Activated CD4-positive, alpha-beta T cell treated with anti-CD3 and anti-CD28 coated beads, Interleukin-2, amount 50 U/mL, for 16 hours (primary cell): ENCODE data around the gene TAOK3.
"Not testable (repeated sequence)": the region's sequence is repeated elsewhere in the genome, so short reads cannot be mapped to it uniquely, and the experiment has no call there.

Source experiments
- DNase-seq: peaks from one replicate; pipeline ENCODE4 v3.0.0-alpha.2; 2020

The TAOK3 gene

DNA sequence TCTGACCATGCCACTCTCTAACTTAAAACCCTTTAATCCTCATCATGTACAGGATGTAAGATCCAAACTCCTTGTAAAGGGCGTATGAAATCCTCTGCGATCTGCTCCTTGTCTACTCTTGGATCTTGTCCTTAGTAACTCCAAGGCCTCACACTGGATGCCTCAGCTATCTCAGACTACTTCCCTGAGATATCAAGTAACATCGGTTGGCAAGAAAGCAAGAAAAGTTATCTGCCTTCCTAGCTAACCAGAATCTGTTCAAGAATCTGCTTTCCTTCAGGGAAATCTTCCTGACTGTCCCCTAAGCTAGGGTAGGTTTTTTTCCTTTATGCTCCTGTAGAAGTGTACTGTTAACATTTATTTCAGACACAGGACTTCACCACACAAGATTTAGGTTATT lies 82.6 kb downstream of the TAOK3 start:
- DNase-seq: no peak

DNA sequence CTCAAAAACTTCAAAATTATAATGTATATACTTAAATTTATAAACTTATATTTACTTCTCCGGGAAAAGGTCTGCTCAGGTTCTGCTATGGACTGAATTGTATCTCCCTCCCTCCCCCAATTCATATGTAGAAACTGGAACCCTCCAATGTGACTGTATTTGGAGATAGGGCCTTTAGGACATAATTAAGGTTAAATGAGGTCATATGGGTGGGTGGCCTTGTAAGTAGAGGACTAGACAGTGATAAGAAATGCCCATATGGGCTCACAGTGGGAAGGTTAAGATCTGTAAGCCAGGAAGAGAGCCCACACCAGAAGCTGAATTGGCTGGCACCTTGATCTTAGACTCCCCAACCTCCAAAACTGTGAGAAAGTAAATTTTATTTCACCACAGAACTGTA lies 84.5 kb downstream of the TAOK3 start:
- DNase-seq: no peak

DNA sequence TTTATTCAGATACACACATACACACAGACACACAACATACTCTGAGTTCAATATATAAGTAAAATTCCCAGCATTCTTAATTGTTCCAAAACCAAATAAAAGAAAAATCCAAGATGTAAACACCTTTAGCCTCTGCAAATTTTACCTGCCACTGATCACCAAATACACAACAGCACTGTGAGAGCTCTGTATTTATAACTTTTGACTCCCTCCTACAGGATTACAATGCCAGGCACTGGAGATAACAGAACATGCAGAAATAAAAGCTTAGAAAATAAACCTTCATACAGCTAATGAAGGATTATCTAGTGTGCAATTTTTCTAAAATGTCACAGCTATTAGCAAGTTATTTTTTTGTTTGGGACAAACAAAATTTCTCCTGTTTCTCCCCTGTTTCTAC lies 85.0 kb downstream of the TAOK3 start:
- DNase-seq: no peak

DNA sequence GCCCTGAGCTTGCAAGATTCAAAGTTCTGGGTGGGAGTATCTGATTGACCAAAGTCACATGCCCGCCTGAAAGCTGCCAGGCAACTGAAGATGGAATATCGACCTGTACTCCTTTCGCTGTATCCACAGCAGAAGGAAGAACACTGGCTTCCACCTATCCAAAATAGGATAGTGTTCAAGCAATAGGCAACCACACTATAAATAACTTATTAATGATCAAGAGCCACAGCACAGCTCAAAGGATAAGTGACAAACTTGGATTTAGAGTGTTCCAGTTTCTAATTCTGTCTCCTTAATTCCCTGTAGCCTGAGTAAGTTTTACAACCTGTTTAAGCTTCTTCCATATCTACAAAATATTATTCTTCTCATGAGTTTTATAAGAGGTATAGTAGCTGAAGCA lies 89.9 kb downstream of the TAOK3 start:
- no peak for DNase-seq

DNA sequence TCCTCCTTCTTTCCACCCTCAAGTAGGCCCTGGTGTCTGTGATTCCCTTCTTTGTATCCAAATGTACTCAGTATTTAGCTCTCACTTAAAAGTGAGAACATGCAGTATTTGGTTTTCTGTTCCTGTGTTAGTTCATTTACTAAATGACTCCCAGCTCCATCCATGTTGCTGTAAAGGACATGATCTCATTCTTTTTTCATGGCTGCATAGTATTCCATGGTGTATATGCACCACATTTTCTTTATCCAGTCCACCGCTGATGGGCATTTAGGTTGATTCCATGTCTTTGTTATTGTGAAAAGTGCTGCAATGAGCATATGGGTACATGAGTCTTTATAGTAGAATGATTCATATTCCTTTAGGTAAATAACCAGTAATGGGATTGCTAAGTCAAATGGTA lies 94.4 kb downstream of the TAOK3 start:
- not testable (repeated sequence) for DNase-seq

DNA sequence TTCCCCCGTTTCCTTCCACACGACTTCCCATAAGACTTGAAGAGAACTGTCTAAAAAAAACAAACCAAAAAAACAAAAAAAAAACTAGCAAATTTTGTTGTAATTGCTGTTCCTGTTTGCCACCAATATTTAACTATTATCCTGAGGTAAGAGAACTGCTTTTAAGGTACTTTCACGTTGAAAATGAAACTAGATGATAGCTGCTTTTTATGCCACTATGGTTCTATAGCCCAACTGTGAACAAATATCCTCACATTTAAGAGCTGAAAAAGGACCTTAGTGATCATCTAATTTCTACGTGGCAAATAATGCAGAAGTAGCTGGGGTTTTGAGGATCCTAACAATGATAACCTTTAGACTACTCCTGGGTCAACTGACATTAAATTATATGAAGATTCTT lies 98.6 kb downstream of the TAOK3 start:
- no peak for DNase-seq

DNA sequence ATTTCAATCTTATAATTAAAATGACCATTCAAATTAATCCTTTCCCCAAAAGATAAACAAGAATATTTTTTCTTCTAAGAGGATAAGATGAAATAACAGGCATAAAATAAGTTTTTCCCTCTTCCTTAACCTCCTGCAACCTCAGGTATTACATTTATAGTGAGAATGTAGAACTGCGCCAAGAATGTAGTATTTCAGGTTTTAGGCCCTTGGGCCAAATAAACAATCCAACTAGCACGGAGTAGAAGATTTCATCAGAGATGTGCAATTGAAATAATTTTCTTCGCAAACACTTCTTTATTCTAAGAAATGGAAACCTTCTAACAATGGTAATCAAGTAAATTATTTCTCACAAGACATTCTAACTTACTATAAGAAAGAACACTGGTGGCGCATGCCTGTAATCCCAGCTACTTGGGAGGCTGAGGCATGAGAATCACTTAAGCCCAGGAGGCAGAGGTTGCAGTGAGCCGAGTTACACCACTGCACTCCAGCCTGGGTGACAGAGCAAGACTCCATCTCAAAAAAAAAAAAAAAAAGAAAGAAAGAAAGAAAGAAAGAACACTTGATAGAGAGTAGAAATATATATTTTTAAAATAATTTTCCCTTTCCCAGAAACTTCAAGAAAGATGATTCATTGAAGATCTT lies 100.8 kb downstream of the TAOK3 start:
- no peak for DNase-seq

DNA sequence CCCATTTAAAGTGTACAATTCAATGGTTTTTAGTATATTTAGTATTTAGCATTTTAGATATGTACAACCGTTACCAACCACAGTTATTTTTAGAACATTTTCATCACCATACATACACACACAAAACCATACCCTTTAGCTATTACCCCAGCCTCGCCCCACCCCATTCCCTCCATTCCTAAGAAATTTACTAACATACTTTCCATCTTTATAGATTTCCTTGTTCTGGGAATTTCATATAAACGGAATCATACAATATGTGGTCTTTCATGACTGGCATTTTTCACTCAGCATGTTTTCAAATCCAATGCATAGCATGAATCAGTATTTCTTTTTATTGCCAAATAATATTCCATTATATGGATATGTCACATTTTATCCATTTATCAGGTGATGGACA lies 101.5 kb downstream of the TAOK3 start:
- no peak for DNase-seq

DNA sequence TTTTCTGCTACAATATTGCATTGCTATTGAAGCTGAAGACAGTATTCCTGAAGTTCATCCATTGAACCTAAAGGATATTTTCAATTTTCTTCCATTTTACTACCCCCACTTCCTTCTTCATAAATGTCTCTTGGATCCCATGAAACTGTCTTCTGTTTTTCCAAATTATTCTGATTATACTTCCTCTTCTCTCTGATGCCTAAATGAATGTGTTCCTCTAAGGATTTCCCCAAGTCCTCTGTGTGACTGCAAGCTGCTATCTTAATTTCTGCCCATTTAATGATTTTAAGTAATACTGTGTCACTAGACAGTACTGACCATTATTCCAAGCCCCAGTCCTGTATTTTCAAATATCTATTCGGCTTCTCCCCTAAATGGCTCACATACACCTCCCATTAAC lies 102.9 kb downstream of the TAOK3 start:
- no peak for DNase-seq

DNA sequence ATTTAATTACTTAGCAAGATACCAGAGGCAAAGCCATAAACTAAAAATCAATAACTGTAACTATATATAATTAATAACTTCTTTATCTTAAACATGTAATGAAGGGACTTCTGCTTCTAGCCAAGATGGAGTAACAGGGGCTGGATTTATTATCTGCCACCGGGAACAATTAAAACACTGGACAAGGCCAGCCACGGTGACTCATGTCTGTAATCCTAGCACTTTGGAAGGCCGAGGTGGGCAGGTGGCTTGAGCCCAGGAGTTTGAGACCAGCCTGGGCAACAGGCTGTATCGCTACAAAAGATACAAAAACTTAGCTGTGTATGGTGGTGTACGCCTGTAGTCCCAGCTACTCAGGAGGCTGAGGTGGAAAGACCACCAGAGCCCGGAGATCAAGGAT lies 113.6 kb downstream of the TAOK3 start:
- DNase-seq: no peak

DNA sequence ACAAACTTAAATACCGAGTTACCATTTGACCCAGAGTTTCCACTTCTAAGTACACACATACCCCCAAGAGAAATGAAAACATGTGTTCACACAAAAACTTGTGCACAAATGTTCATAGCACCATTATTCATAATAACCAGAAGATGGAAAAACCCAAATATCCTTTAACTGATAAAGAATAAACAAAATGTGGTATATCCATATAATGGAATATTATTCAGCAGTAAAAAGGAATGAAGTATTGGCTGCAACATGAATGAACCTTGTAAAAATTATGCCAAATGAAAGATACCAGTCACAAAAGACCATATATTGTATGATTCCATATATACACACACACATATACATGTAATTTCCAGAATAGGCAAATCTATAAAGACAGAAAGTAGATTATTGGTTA lies 116.4 kb downstream of the TAOK3 start:
- DNase-seq: no peak

DNA sequence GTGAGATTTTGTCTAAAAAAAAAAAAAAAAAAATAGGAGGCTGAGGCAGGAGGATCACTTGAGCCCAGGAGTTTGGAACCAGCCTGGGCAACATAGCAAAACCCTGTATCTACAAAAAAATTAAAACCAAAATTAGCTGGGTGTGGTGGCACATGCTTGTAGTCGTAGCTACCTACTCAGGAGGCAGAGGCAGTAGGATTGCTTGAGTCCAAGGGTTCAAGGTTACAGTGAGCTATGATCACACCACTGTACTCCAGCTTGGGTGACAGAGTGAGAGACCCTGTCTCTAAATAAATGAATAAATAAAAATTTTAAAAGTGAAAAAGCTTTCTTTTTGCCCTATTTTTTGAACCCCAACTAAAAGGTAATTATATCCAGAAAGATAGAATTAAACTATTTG lies 123.2 kb downstream of the TAOK3 start:
- no peak for DNase-seq

DNA sequence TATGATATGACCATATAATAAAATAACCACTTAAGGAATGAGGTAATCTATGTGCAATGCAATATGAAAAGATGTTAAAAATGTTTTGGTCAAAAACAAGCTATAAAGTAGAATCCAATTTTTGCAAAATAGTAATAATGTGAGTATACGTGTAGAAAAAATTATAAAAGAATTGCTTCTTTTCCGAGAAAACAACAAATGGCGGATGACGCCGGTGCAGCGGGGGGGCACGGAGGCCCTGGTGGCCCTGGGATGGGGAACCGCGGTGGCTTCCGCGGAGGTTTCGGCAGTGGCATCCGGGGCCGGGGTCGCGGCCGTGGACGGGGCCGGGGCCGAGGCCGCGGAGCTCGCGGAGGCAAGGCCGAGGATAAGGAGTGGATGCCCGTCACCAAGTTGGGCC lies 126.8 kb downstream of the TAOK3 start:
- DNase-seq: not testable (repeated sequence)

DNA sequence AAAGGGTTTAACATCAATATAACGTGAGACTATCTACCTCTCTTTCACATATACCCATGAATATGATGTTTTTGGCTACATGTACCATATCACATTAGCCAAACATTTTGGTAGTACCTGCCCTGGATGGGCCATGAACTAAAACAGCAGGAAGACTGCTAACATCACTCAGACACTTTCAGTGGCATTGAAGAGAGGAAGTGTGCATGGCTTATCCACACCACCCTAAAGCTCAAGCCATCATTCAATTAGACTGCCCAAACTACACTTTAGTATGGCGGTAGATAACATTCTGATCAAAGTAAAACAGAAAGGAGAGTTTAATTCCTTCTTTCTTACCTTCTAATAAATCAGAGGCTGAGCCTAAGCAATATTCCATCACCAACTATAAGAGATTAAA lies 133.8 kb downstream of the TAOK3 start:
- no peak for DNase-seq

DNA sequence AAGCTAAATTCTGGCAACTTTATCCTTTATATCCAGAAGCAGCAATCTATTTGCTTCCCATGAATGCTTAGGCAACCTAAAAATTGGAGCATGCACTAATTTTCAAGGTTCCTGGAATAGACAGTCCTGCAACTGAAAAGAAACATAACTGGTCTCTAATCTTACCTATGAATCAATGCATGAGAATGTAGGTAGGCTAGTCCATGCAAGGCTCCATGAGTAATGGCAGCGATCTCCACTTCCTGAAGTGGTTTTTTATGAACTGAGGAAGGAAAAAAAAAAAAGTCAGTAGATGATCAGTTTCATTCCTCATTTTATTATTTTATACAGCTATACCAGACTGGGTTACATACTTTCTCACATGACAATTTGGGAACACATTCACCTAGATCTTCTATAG lies 134.8 kb downstream of the TAOK3 start:
- no peak for DNase-seq

DNA sequence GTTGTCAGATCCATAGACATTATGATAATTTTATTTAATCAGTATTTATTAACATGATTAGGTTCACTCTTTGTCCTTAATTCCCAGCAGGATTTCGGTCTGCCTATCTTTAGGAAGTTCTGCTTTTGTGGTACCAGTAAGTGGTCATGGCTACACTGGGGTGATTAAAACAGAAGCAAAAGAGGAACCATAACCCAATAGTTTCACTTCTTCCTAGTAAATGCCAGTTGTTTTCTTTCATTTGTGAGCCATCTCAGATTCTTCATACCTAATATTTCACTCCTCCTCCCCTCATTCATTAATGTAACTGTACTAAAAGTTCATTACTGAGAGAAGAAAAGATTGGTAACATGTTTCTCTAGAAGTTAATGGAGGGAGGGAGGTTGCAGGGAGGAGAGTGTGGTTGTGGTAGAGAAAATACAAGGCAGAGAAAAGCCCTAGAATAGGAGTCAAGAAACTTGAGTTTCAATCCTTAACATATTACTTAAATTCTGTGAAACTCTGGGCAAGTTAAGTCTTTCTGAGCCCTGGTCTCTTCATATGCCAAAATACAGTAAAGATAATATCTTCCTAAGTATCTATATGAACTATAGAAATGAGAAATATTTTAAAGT lies 135.5 kb downstream of the TAOK3 start:
- DNase-seq: no peak

DNA sequence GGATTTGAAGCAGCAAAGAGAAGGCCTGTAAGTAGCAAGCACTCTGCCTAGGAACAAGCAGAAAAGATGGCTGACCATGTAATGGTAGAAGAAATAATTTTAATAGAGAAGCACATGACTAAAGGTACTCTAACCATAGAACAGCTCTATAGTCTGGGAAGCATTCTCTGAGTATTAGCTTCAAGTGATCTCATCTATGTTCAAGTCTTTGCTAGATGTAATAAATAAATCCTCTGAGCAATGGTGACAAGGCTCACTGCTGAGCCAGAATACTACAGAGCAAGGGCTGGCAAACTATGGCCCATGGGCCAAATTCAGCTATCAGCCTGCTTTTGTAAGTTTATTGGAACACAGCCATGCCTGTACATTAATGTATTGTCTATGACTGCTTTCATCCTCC lies 152.0 kb downstream of the TAOK3 start:
- DNase-seq: no peak

DNA sequence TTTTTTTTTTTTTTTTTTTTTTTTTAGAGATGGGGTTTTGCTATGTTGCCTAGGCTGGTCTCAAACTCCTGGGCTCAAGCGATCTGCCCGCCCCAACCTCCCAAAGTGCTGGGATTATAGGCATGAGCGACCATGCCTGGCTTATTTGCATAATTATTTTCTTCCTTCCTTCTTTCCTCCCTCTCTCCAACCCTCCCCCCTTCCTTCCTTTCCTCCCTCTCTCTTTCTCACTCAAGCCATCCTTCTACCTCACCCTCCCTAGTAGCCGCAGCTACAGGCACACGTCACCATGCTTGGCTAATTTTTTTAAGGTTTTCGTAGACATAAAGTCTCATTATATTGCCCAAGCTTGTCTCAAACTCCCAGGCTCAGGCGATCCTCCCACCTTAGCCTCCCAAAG lies 152.9 kb downstream of the TAOK3 start:
- DNase-seq: no peak

DNA sequence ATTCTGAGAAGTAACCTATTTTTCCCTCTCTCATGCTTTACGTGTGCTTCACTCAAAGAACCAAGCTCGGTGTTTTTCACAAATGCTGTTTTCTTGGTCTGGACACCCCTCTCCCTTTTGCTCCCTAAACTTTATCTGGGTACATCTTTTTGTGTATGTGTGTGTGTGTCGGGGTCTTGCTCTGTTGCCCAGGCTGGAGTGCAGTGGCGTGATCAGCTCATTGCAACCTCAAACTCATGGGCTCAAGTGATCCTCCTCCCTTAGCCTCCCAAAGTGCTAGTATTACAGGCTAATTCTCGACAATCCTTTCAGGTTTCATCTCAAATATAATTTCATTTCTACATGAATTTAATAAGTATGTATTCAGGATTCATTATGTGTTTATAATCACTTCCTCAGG lies 153.6 kb downstream of the TAOK3 start:
- DNase-seq: no peak

DNA sequence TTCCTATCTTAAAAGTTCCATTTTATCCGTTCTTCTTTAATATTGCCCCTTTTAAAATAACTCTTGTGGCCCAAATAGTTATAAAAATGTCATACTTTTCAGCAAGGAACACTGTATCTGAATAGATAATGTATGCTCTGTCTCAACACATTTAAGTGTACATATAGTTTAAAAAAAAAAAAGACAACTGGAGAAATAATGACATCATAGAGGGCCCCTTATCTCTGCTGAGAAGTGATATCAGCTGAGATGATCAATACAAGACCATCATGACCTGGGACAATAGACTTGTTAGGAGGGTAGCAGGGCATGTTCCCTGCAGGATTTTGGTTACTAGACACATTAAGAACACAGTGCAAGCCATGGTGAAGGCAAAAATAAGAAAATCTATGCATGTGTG lies 159.3 kb downstream of the TAOK3 start:
- no peak for DNase-seq

DNA sequence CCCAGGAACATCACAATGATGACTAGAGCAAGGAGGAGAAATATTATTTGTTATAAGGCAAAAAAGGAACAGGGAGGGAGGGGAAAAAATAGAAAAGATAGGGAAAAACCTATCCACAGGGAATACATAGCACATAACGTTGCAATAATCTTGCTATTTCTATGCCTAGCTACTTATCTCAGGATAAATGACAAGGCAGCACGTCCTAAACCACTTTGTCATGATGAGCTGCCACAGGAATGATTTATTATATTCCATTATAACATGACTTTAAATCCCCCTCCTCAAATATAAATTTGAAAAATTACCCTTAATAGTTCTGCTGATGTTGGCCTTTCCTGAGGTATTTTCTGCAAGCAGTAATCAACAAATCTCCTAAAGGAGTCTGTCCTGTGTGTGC lies 160.1 kb downstream of the TAOK3 start:
- DNase-seq: no peak

DNA sequence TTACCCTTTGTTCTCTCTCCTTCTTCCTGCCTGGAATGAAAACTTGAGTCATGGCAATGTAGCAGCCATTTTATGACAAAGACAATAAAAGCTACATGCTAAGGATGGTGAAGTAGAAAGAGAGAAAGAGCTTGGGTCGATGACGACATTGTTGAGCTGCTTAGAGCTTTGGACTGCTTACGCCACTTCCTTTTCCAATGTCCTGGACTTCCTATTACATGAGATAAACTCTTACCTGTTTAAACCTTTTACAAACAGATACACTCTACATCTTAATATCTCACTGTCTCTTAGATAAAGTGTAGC lies 166.6 kb downstream of the TAOK3 start:
- no peak for DNase-seq

DNA sequence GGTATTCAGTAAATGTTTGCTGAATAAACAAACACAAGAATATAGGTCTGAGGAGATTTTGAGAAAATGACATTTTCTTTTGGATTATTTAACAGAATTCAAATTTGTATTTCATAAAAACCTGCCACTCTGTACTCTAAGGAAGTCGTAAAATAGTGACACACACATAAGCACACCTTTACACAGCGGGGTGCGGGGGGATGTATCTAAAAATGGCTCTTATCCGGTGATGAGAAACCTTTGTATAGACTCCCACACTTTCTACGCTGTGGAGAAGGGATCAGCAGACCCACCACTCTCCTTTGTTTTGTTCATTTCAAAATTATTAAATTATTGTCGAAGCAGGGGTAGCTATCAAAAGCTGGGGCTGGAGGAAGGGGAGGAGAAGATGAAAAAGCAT lies 178.7 kb downstream of the TAOK3 start:
- DNase-seq: no peak

DNA sequence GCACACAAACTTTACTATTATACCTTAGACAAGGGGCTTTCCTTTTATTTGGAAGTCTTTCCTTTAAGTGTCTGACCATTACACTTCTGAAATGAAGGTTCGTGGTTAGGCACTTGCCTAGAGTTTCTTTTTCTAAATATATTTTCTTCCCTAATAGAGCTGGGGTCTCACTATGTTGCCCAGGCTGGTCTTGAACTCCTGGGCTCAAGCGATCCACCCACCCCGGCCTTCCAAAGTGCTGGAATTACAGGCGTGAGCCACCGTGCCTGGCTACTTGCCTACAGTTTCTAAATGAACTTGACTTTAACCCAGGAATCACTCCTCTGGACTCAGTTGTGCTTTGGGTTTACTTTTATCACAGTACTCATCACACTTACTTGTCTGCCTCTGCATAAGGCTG lies 179.2 kb downstream of the TAOK3 start:
- no peak for DNase-seq

DNA sequence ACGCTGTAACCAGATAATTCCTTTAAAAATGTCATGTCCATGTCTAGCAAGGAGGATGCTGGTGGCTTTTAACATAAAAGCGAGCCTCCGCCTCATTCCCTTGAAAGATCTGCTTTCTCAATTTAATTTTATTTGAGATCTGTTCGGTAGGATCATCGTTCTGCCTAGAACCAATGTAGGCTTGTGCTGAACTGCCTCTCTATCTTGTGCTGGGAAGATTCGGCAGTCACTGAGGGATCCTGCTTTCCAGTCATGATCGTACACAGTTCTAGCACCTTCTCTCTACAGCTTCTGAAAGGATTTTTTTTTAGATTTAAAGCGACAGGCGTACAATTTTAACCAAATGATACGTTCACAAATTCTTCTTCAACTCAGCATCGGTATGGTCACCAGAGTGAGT lies 182.4 kb downstream of the TAOK3 start:
- DNase-seq: no peak

DNA sequence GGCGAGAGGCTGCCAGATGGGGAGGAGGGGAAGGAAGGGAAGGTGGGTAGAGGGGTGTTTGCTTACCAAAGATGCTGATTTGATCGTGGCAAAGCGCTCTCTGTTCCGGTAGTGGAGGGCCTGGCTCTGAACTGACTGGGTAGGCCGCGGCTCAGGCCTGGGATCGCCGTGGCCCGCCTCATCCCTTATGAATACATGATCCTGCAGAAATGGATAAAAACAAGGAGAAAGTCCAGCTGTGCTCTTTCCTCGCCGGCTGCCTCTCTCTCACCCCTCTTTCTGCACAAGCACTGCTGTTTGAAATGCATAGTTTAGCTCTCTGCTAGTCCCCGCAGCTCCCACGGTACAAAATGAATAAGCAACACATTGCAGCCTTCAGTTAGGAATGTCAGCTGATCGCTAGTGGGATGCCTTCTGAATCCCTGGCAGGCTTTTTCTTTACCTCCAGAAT lies 182.9 kb downstream of the TAOK3 start:
- no peak for DNase-seq
